HAP-1 (cell line): ENCODE data around the gene AREL1.

Experiments
- DNase-seq, 2 experiments: peaks; one replicate each; pipeline ENCODE4 v3.0.0-alpha.2; 2016 to 2020; ENCODE audit warnings: low spot score in 2 of 2
- H3K27me3 ChIP-seq: fragments of 250-450 bp; sonication (Bioruptor Pico); 2 replicates; pipeline ENCODE4 v1.5.1; 2020; ENCODE audit warnings: low read depth, mild to moderate bottlenecking, moderate library complexity
- H3K36me3 ChIP-seq: fragments of 250-450 bp; sonication (Bioruptor Pico); replicated peaks from 2 replicates; pipeline ENCODE4 v1.5.1; 2020; ENCODE audit warnings: mild to moderate bottlenecking
- H3K4me1 ChIP-seq: fragments of 250-450 bp; sonication (Bioruptor Pico); 2 replicates; pipeline ENCODE4 v1.5.1; 2020; ENCODE audit warnings: mild to moderate bottlenecking
- H3K4me3 ChIP-seq: fragments of 250-450 bp; sonication (Bioruptor Pico); 2 replicates; pipeline ENCODE4 v1.5.1; 2020; ENCODE audit warnings: mild to moderate bottlenecking, moderate library complexity
- H3K9me3 ChIP-seq: fragments of 250-450 bp; sonication (Bioruptor Pico); 2 replicates; pipeline ENCODE4 v1.5.1; 2020; ENCODE audit warnings: mild to moderate bottlenecking, moderate library complexity
- in situ Hi-C: fragments of 300-500 bp; cut with MboI; formaldehyde crosslinking; loops from 3 replicates; pipeline ENCODE4 v1.14.3; 2020; ENCODE audit warnings: low sequenced_read_pairs, inconsistent platforms, mixed read lengths

AREL1 gene

GRCh38 chr14:74685921-74686678 lies 26.8 kb downstream of the AREL1 start:
- Histone ChIP-seq H3K9me3 (no peaks in the 10 kb centered on the region), H3K36me3 (peaks cover 18% of the 10 kb centered on the region), H3K4me3 (no peak overlapping the region), H3K4me1 (no peaks in the 10 kb centered on the region), H3K27me3 (no peaks in the 10 kb centered on the region)
- in situ Hi-C loops, result no loop called here
- DNase-seq, result no peak

- Histone ChIP-seq H3K36me3 (peaks cover 16% of the 10 kb centered on the region), H3K27me3 (no peaks in the 10 kb centered on the region), H3K4me3 (no peak overlapping the region), H3K9me3 (no peaks in the 10 kb centered on the region), H3K4me1 (peaks cover 3% of the 10 kb centered on the region; the same call in 1 of the 2 replicates)
- no peak for DNase-seq
- in situ Hi-C loops, result no loop called here
Observed at GRCh38 chr14:74685056-74685455, 27.8 kb downstream of the AREL1 start.

GRCh38 chr14:74684434-74684833 lies 28.4 kb downstream of the AREL1 start:
- no peak overlapping the region for H3K4me3 ChIP-seq
- H3K4me1 ChIP-seq, result peaks cover 3% of the 10 kb centered on the region; the same call in 1 of the 2 replicates
- H3K36me3 ChIP-seq, result peaks cover 16% of the 10 kb centered on the region
- no peaks in the 10 kb centered on the region for H3K27me3 ChIP-seq
- DNase-seq, result no peak
- in situ Hi-C loops, result no loop called here
- no peaks in the 10 kb centered on the region for H3K9me3 ChIP-seq

- DNase-seq, result no peak
- Histone ChIP-seq H3K36me3 (peaks cover 14% of the 10 kb centered on the region), H3K4me3 (no peak overlapping the region), H3K4me1 (peaks cover 3% of the 10 kb centered on the region; the same call in 1 of the 2 replicates), H3K9me3 (no peaks in the 10 kb centered on the region), H3K27me3 (no peaks in the 10 kb centered on the region)
- in situ Hi-C loops, result no loop called here
Observed at GRCh38 chr14:74683406-74683805, 29.5 kb downstream of the AREL1 start.

- Histone ChIP-seq H3K4me3 (no peak overlapping the region), H3K4me1 (peaks cover 3% of the 10 kb centered on the region; the same call in 1 of the 2 replicates), H3K9me3 (no peaks in the 10 kb centered on the region), H3K36me3 (peaks cover 12% of the 10 kb centered on the region; the same call in 1 of the 2 replicates), H3K27me3 (no peaks in the 10 kb centered on the region)
- in situ Hi-C loops, result no loop called here
- no peak for DNase-seq
Observed at GRCh38 chr14:74682169-74682952, 30.5 kb downstream of the AREL1 start.

GRCh38 chr14:74675219-74675618 lies 37.7 kb downstream of the AREL1 start:
- no peak for DNase-seq
- Histone ChIP-seq H3K36me3 (peaks cover 47% of the 10 kb centered on the region), H3K4me1 (peaks cover 2% of the 10 kb centered on the region; the same call in 1 of the 2 replicates), H3K27me3 (no peaks in the 10 kb centered on the region), H3K9me3 (no peaks in the 10 kb centered on the region), H3K4me3 (no peak overlapping the region)
- in situ Hi-C loops, result no loop called here

GRCh38 chr14:74673768-74674167 lies 39.1 kb downstream of the AREL1 start:
- Histone ChIP-seq H3K4me1 (no peaks in the 10 kb centered on the region), H3K4me3 (no peak overlapping the region), H3K9me3 (no peaks in the 10 kb centered on the region), H3K36me3 (peaks cover 53% of the 10 kb centered on the region), H3K27me3 (no peaks in the 10 kb centered on the region)
- DNase-seq, result no peak
- in situ Hi-C loops, result no loop called here

- in situ Hi-C loops, result no loop called here
- H3K36me3 ChIP-seq, result peaks cover 61% of the 10 kb centered on the region
- no peak overlapping the region for H3K4me3 ChIP-seq
- no peaks in the 10 kb centered on the region for H3K9me3 ChIP-seq
- H3K27me3 ChIP-seq, result no peaks in the 10 kb centered on the region
- H3K4me1 ChIP-seq, result no peaks in the 10 kb centered on the region
- no peak for DNase-seq
Observed at GRCh38 chr14:74671789-74672188, 41.1 kb downstream of the AREL1 start.

GRCh38 chr14:74670726-74671411 lies 42.0 kb downstream of the AREL1 start:
- Histone ChIP-seq H3K27me3 (no peaks in the 10 kb centered on the region), H3K4me1 (no peaks in the 10 kb centered on the region), H3K4me3 (no peak overlapping the region), H3K36me3 (peaks cover 56% of the 10 kb centered on the region), H3K9me3 (no peaks in the 10 kb centered on the region)
- no peak for DNase-seq
- in situ Hi-C loops, result no loop called here

- Histone ChIP-seq H3K9me3 (no peaks in the 10 kb centered on the region), H3K27me3 (no peaks in the 10 kb centered on the region), H3K4me1 (no peaks in the 10 kb centered on the region), H3K4me3 (no peak overlapping the region), H3K36me3 (peaks cover 49% of the 10 kb centered on the region)
- in situ Hi-C loops, result no loop called here
- no peak for DNase-seq
Observed at GRCh38 chr14:74669846-74670245, 43.0 kb downstream of the AREL1 start.

- Histone ChIP-seq H3K4me1 (no peaks in the 10 kb centered on the region), H3K4me3 (no peak overlapping the region), H3K9me3 (no peaks in the 10 kb centered on the region), H3K27me3 (no peaks in the 10 kb centered on the region), H3K36me3 (peaks cover 48% of the 10 kb centered on the region)
- in situ Hi-C loops, result no loop called here
- DNase-seq, result no peak
Observed at GRCh38 chr14:74669256-74669655, 43.6 kb downstream of the AREL1 start.

- DNase-seq, result no peak
- H3K27me3 ChIP-seq, result no peaks in the 10 kb centered on the region
- in situ Hi-C loops, result no loop called here
- H3K4me3 ChIP-seq, result no peak overlapping the region
- no peaks in the 10 kb centered on the region for H3K9me3 ChIP-seq
- H3K4me1 ChIP-seq, result no peaks in the 10 kb centered on the region
- H3K36me3 ChIP-seq, result peaks cover 49% of the 10 kb centered on the region
Observed at GRCh38 chr14:74667758-74668157, 45.1 kb downstream of the AREL1 start.

- in situ Hi-C loops, result no loop called here
- DNase-seq, result no peak
- H3K9me3 ChIP-seq, result no peaks in the 10 kb centered on the region
- peaks cover 47% of the 10 kb centered on the region for H3K36me3 ChIP-seq
- no peak overlapping the region for H3K4me3 ChIP-seq
- no peaks in the 10 kb centered on the region for H3K4me1 ChIP-seq
- no peaks in the 10 kb centered on the region for H3K27me3 ChIP-seq
Observed at GRCh38 chr14:74664717-74665116, 48.2 kb downstream of the AREL1 start.

GRCh38 chr14:74663884-74664283 lies 49.0 kb downstream of the AREL1 start:
- in situ Hi-C loops, result no loop called here
- Histone ChIP-seq H3K4me3 (no peak overlapping the region), H3K9me3 (no peaks in the 10 kb centered on the region), H3K27me3 (no peaks in the 10 kb centered on the region), H3K36me3 (peaks cover 46% of the 10 kb centered on the region), H3K4me1 (no peaks in the 10 kb centered on the region)
- no peak for DNase-seq
